HG03139 (cell line): ENCODE measurements around the gene CREB5.
A peak's percentile ranks its signal among the peaks of the same experiment; 100 is the strongest.

ENCODE experiments used
- ATAC-seq: cut with Tn5 transposase; IDR thresholded peaks from one replicate; pipeline ENCODE4 v1.9.1; 2021; ENCODE audit not compliant: unreplicated experiment

CREB5 gene

DNA sequence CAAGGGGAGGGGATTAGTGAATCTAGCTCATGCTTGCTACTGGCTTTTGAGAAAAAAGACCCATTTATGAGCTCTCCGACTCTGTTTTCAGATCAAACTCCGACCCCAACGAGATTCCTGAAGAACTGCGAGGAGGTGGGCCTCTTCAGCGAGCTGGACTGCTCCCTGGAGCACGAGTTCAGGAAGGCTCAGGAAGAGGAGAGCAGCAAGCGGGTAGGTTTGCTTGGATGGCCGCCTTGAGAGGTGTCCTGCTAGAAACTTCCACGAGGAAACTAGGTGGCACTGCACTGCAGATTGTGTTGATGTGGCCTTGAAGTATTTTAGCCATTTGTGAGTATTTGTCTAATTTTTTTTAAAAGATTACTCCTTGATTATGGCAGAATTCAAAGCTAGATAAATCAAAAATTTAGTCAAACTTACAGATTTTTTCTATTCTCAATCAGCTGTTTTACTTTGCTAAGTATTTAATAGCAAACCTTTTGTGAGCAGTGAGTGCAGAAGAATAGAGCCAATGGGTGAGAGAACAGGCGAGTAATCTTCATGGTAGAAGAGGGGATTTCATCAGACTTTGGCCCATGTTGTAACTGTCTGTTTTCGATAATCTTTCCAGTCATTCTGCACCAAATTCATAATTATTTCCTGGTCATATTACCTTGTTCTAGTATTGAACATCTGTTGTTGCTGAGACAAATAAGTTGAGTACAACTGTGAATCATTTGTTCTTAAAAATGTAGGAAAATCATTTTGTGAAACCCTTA lies 95.4 kb downstream of the CREB5 start:
- ATAC-seq, result no peak

DNA sequence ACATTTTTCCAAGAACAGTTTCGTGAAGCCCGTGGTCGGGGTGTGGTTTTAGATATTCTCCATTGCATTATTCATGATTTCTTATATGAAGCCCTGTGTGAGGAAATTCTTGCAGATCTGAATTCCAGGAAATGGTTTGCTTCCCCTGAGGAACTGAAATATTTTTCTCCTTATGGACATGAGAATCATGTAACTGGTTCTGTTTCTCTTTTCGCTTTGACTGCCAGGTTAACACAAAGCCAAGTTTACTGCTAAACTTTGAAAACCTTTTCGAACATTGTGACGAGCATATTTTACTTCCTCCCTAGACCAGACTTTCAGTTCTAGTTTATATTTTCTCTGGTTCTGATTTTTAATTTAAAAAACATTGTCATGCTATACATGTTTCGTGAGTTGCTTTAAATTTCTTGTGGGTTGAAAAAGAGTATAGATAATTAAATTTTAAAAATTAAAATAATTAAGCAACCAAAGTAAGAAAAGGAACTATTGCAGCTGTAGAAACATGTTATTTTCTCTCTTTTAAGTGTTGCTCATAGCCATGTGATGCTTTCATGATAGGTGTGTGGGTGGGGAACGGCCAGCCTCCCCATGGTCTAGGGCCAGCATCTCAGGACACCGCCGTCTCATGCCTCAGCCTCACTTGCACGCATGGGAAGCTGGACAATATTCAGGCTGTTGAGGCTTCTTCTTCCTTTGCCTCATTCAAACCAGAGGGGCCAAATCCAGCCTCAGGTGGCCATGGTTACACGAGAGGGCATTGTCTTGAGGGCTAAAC lies 97.1 kb downstream of the CREB5 start:
- ATAC-seq, result peak; percentile 58

DNA sequence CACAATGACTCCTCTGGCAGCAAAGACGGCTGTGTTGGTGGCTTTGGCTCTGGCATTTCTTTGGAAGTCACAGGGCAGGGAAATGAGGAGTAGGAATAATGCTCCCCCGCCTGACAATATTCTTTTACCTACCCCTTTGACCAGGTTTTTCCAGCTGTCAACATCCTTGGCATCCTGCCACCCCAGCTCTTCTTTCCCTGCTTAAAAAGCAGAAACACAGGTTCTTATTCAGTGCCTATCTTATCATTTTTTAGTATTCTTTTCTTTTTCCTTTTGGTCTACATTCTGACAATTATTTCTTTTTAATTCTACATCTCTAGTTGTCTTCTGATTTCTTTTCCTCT lies 97.7 kb downstream of the CREB5 start:
- ATAC-seq, result no peak

- no peak for ATAC-seq
Measured at GRCh38 chr7:28512668-28513440, 100.5 kb downstream of the CREB5 start.

- ATAC-seq, result no peak
Measured at GRCh38 chr7:28516390-28517172, 104.3 kb downstream of the CREB5 start.

DNA sequence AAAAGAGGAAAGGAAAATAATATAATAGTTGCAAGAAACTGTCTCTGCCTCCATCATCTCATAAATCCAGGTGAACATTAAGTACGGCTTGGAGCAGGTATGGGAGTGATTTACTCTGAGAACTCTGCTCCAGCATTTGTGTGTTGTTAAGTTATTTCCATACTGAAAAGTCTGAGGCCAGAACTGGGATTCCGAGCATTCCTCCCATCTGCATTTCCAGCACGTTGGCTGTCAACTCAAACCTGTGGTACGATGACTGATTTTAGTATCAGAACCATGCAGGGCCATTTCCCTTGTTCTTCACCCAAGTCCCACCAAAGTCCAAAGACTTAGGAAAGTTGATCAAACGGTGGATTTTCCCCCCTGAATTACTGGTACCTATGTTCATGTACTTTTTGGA lies 104.9 kb downstream of the CREB5 start:
- ATAC-seq, result no peak

DNA sequence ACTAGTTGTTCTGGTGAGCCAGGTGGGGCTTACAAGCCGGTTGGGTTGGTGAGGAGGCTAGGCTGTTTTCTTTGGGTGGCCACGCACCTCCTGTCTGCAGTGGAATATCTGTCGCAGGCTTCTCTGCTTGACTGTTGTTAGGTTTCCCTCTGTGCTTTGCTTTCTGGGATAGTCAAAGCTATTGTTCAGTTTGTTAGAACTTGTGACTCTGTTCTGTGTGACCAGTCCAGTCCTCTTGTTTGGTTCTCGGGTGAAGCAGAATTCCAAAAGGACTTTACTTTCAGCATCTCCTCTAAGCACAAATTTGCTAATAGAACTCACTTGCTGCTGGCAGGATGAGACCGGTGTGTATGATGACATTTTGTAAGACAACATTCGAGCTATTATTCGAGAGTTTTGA lies 105.3 kb downstream of the CREB5 start:
- no peak for ATAC-seq

DNA sequence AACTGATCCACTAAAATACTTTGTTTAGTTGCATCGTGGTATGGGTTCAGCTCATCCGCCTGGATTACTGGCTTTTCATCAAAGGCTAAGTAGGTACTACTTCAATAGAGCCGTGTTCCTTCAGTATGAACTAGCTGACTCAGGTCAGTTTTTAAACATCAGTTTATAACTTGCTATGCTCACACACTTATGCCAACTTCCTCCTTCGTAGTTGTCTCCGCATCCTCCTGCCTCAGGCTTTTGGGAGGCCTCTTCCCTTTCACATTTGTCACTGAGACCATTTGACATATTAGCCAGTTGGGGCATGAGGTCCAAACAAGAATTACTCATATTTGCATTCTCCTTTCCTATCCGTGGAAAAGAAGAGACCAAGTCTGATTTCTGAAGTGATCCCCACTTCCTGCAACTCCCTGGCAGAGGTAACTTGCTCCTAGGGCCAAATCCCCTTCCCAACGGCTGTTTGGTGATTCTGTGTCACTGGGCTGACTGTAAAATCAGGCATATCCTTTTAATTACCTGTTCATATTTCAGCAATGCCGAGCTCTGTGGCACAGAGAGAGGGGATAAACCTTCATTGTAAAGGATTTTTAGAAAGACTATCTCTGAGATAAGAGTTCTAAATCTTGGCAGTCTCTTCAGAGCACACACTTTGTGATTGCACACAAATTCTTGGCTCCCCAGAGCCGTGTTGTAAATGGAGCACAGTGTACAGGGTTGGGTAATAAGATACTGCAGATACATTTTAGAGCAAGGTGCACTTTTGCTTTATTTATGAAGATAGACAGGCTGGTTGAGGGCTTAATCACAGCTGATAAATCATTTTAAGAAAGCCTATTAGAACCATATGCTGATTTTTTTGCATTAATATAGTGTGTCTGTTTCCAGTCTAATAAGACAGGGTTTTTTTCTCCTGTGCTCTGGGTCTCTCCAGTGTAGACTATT lies 108.0 kb downstream of the CREB5 start:
- ATAC-seq, result no peak

DNA sequence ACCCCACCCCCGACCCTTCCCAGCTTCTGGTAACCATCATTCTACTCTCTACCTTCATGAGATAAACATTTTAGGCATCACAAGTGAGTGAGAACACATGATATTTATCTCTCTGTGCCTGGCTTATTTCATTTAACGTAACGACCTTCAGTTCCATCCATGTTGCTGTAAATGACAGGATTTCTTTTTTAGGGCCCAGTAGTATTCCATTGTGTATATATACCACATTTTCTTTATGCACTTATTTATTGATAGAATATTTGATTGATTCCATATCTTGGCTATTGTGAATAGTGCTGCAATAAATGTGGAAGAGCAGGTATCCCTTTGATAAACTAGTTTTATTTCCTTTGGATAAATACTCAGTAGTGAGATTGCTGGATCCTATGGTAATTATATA lies 112.7 kb downstream of the CREB5 start:
- no peak for ATAC-seq

- no peak for ATAC-seq
Measured at GRCh38 chr7:28528899-28529298, 116.6 kb downstream of the CREB5 start.

GRCh38 chr7:28529755-28530154 lies 117.4 kb downstream of the CREB5 start:
- ATAC-seq, result no peak

DNA sequence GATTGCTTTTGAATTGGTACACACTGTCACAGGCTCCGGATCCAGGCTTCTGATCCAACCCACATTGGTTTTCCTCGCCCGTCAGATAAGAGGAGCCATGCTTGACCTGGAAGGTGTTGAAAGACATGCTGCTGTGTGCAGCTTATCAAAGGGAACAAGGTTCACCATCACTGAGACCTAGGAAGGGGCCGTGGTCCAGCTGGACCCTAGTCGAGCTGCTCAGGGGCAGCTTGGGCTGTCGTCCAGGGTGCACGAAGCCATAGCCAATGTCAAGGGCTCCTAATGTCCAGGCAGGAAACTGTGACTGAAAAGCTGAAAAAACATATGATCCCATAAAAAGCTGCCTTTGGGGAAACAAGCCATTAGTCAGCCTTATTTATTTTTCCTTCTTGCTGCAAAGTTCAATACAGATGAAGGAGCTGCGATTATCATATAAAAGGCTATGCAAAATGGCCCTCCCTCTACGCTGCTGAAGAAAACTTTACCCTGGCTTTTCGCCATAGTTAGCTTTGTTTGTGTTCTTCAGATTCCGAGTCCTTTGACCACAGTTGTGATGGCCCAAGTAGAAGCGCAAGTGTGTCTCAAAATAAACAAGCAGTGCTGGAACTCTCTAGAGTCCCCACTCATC lies 118.0 kb downstream of the CREB5 start:
- no peak for ATAC-seq

DNA sequence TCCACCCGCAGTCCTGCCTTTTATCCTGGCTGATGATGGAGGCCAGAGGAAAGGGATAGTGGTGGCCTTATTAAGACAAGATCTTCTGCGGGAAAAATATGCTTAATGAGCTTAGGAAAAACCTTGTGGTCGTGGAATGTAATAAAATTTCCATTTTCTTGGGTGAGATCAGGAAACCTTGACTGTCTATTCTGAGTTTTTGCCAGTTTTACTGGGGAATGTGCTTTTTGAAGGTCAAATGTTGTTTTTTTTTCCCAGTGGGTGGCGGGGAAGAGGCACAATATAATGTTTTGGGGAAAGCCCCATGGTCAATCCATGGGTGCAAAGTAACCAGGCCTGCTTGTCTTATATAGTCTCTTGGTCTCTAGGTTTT lies 118.5 kb downstream of the CREB5 start:
- no peak for ATAC-seq

- ATAC-seq, result no peak
Measured at GRCh38 chr7:28531291-28531690, 119.0 kb downstream of the CREB5 start.

DNA sequence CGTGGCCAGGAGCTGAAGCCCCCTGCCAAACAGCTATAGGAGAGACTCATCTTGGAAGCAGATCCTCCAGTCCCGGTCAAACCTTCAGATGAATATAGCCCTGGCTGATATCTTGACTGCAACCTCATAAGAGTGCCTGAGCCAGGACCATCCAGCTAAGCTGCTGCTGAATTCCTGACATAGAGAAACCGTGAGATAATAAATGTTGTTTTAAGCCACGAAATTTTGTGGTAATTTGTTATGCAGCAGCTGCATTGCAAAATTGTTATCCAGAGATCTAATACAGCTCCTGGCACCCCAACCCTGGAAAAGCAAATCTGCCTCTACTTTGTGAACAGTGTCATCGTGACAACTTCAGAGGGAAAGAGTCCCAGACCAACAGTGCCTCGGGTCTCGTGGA lies 119.9 kb downstream of the CREB5 start:
- ATAC-seq, result no peak

DNA sequence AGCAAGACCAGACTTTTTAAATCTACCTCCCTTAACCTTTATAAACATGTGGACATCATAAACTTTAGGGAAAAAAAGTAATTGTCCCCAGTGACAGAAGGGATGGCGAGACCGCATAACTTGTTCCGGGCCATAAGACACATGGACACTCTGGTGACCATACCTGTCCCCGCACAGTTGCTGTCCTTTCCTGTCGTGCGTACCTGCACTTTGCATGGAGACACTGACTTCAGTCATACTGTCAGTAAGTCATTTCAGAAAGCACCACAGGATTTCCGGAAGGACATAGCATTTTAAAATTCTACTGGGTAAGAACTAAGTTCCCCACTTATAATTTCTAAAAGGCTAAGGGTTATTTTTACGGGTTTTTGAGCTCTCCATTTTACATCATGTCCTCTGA lies 120.9 kb downstream of the CREB5 start:
- no peak for ATAC-seq

DNA sequence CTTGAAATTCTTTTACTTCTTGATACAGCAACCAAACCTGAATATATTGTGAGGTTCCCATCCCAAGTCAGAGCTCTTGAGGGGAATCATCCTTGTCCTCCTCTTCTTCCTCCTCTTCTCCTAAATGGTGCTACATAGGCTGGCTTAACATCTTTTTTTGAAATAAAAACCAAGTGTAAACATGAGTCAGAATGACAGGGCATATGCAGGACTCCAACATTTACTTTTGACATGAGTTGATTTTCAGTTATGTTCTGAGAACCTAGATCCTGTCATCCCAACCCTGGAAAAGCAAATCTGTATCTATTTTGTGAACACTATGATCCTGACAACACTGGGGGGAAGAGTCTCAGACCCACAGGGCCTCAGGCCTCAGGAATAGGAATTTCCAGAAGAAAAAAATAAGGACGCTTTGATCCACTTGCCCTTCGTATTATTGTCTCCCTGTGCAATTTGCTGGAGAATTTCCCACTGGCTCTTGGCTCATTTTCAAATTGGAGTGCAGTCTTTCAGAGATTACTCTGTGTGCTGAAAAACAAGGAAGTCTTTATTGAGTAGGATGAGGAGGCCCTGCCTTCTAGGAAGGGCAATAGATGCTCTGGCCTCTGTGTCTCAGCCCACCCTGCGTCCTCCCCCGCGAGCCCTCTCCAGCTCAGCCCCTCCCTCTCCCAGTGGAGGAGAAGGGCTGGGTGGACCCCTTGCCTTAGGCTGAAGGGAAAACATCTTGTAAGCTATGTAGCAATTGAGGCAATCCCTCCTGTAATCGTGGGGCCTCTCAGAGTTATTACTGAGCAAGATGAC lies 121.6 kb downstream of the CREB5 start:
- ATAC-seq, result no peak

- no peak for ATAC-seq
Measured at GRCh38 chr7:28536259-28536658, 123.9 kb downstream of the CREB5 start.
